Activated naive CD4-positive, alpha-beta T cell treated with anti-CD3 and anti-CD28 coated beads for 36 hours (primary cell): ENCODE data around the gene DNAH2. TPM values are rescaled to one million over a fixed set of nuclear protein-coding genes. Genes with fewer than 3 reads are reported as not detected.

Experiments
- CTCF ChIA-PET: fragments of 350-600 bp; sonication (Branson Sonifier 250); formaldehyde crosslinking; loops from one replicate; lab custom pipeline; 2021; ENCODE audit warnings: antibody characterized with exemption; lab: Charles Lee
- DNase-seq: peaks from one replicate; pipeline ENCODE4 v3.0.0-alpha.2; 2020
- H3K27ac Mint-ChIP-seq: one replicate; pipeline ENCODE4 v1.8.0; 2021; ENCODE audit warnings: mild to moderate bottlenecking, mixed read lengths
- H3K27me3 Mint-ChIP-seq: one replicate; pipeline ENCODE4 v1.8.0; 2021; ENCODE audit warnings: low read depth, mixed read lengths
- H3K36me3 Mint-ChIP-seq: one replicate; pipeline ENCODE4 v1.8.0; 2021; ENCODE audit warnings: low read depth, mixed read lengths
- H3K4me1 Mint-ChIP-seq: one replicate; pipeline ENCODE4 v1.8.0; 2021; ENCODE audit warnings: low read depth, mixed read lengths
- H3K4me3 Mint-ChIP-seq: one replicate; pipeline ENCODE4 v1.8.0; 2021; ENCODE audit warnings: mild to moderate bottlenecking, moderate library complexity, mixed read lengths
- H3K9me3 Mint-ChIP-seq: one replicate; pipeline ENCODE4 v1.8.0; 2021; ENCODE audit warnings: mixed read lengths
- intact Hi-C: fragments of 100-400 bp; cut with micrococcal nuclease; formaldehyde crosslinking; loops from one replicate; pipeline ENCODE4 v1.15.1; 2023
- total RNA-seq, 2 experiments: library from RNA; stranded (reverse); gene quantifications; one replicate each; pipeline ENCODE4 v1.2.3, GENCODE V29; 2021

The DNAH2 gene
- total RNA-seq, 2 experiments from 2014 or later, result not detected

GRCh38 chr17:7687072-7687907 is 30.3 kb upstream of the DNAH2 start, which contains the start of gene TP53:
TP53 (minus strand) TSS chr17:7687490; CDS start chr17:7676594, 10,896 bp downstream.
- CTCF ChIA-PET, result interaction anchor here (0.6 to 4.6 kb wide), 37 partner anchors 14 to 486 kb away, joined by 3 to 56 read pairs (median 4); partner anchors contain the start of genes ATP1B2, CD68, FXR2 and MPDU1
- H3K4me1 Mint-ChIP-seq, result peaks cover 35% of the 10 kb centered on the region
- H3K9me3 Mint-ChIP-seq, result no peaks in the 10 kb centered on the region
- peaks cover 32% of the 10 kb centered on the region for H3K36me3 Mint-ChIP-seq
- H3K27ac Mint-ChIP-seq, result peak within 1 kb of the TSS; percentile 99
- peak; percentile 94 for DNase-seq
- no peaks in the 10 kb centered on the region for H3K27me3 Mint-ChIP-seq
- H3K4me3 Mint-ChIP-seq, result peak within 1 kb of the TSS; percentile 89
- intact Hi-C loops, result loop anchor here (1.0 to 10.0 kb wide), 8 partner anchors 104 to 448 kb away; partner anchors contain the start of genes CTDNEP1, ELP5, MPDU1 and NEURL4

- Mint-ChIP-seq H3K36me3 (peaks cover 37% of the 10 kb centered on the region), H3K4me1 (peaks cover 33% of the 10 kb centered on the region), H3K27me3 (no peaks in the 10 kb centered on the region), H3K9me3 (no peaks in the 10 kb centered on the region), H3K27ac (peak within 1 kb of the TSS; percentile 99), H3K4me3 (peak within 1 kb of the TSS; percentile 89)
- intact Hi-C loops, result loop anchor here (1.0 to 10.0 kb wide), 14 partner anchors 56 to 449 kb away; partner anchors contain the start of genes CD68, CTDNEP1, ELP5 and MPDU1
- DNase-seq, result peak; percentile 98
- CTCF ChIA-PET, result interaction anchor here (0.5 to 4.6 kb wide), 36 partner anchors 9 to 432 kb away, joined by 3 to 56 read pairs (median 5); partner anchors contain the start of genes ATP1B2, CD68, FXR2 and MPDU1
Observed at GRCh38 chr17:7687908-7688807, 29.4 kb upstream of the DNAH2 start, which contains the start of gene WRAP53. WRAP53 (plus strand) TSS chr17:7688477; CDS start chr17:7688649, 172 bp downstream.

- DNase-seq, result no peak
- CTCF ChIA-PET, result interaction anchor here (0.5 to 4.6 kb wide), 14 partner anchors 10 to 430 kb away, joined by 3 to 56 read pairs (median 6); partner anchors contain the start of genes ATP1B2, FXR2, SENP3 and SHBG
- intact Hi-C loops, result loop anchor here (1.0 to 10.0 kb wide), 9 partner anchors 57 to 437 kb away; partner anchors contain the start of genes CD68, CTDNEP1, ELP5 and NAA38
- peaks cover 40% of the 10 kb centered on the region for H3K36me3 Mint-ChIP-seq
- peak overlapping the region; percentile 72 for H3K27ac Mint-ChIP-seq
- peak overlapping the region; percentile 89 for H3K4me3 Mint-ChIP-seq
- H3K27me3 Mint-ChIP-seq, result no peaks in the 10 kb centered on the region
- no peaks in the 10 kb centered on the region for H3K9me3 Mint-ChIP-seq
- peaks cover 29% of the 10 kb centered on the region for H3K4me1 Mint-ChIP-seq
Observed at GRCh38 chr17:7688808-7689316, 28.7 kb upstream of the DNAH2 start.

GRCh38 chr17:7695586-7695985 is 22.0 kb upstream of the DNAH2 start:
- Mint-ChIP-seq H3K27me3 (no peaks in the 10 kb centered on the region), H3K4me3 (no peak overlapping the region), H3K36me3 (peaks cover 39% of the 10 kb centered on the region), H3K27ac (no peak overlapping the region), H3K4me1 (peaks cover 1% of the 10 kb centered on the region), H3K9me3 (no peaks in the 10 kb centered on the region)
- no peak for DNase-seq
- CTCF ChIA-PET, result no interaction called here
- intact Hi-C loops, result no loop called here

GRCh38 chr17:7697828-7698588 is 19.5 kb upstream of the DNAH2 start:
- Mint-ChIP-seq H3K27me3 (no peaks in the 10 kb centered on the region), H3K9me3 (no peaks in the 10 kb centered on the region), H3K4me3 (no peak overlapping the region), H3K36me3 (peaks cover 51% of the 10 kb centered on the region), H3K4me1 (no peaks in the 10 kb centered on the region), H3K27ac (no peak overlapping the region)
- intact Hi-C loops, result no loop called here
- CTCF ChIA-PET, result no interaction called here
- no peak for DNase-seq

GRCh38 chr17:7700510-7700909 is 17.0 kb upstream of the DNAH2 start:
- peaks cover 15% of the 10 kb centered on the region for H3K27me3 Mint-ChIP-seq
- CTCF ChIA-PET, result interaction anchor here (0.6 to 2.4 kb wide), 2 partner anchors 12 to 215 kb away, joined by 5 to 8 read pairs; partner anchors contain the start of genes TP53 and WRAP53
- no peak overlapping the region for H3K27ac Mint-ChIP-seq
- peaks cover 7% of the 10 kb centered on the region for H3K4me1 Mint-ChIP-seq
- DNase-seq, result no peak
- H3K4me3 Mint-ChIP-seq, result no peak overlapping the region
- intact Hi-C loops, result no loop called here
- no peaks in the 10 kb centered on the region for H3K9me3 Mint-ChIP-seq
- H3K36me3 Mint-ChIP-seq, result peaks cover 43% of the 10 kb centered on the region

- no peak for DNase-seq
- intact Hi-C loops, result no loop called here
- Mint-ChIP-seq H3K36me3 (peaks cover 34% of the 10 kb centered on the region), H3K27ac (no peak overlapping the region), H3K27me3 (peaks cover 27% of the 10 kb centered on the region), H3K4me1 (peaks cover 11% of the 10 kb centered on the region), H3K9me3 (no peaks in the 10 kb centered on the region), H3K4me3 (no peak overlapping the region)
- CTCF ChIA-PET, result interaction anchor here (2.4 kb wide), 1 partner anchor 13 kb away, joined by 8 read pairs; the partner anchor contains the start of genes TP53 and WRAP53
Observed at GRCh38 chr17:7701681-7702080, 15.9 kb upstream of the DNAH2 start.

- H3K36me3 Mint-ChIP-seq, result peaks cover 32% of the 10 kb centered on the region
- H3K27ac Mint-ChIP-seq, result no peak overlapping the region
- intact Hi-C loops, result no loop called here
- H3K4me3 Mint-ChIP-seq, result no peak overlapping the region
- H3K9me3 Mint-ChIP-seq, result no peaks in the 10 kb centered on the region
- peaks cover 36% of the 10 kb centered on the region for H3K27me3 Mint-ChIP-seq
- no peak for DNase-seq
- peaks cover 11% of the 10 kb centered on the region for H3K4me1 Mint-ChIP-seq
- CTCF ChIA-PET, result interaction anchor here (2.4 kb wide), 1 partner anchor 14 kb away, joined by 8 read pairs; the partner anchor contains the start of genes TP53 and WRAP53
Observed at GRCh38 chr17:7702776-7703175, 14.8 kb upstream of the DNAH2 start.

- Mint-ChIP-seq H3K4me3 (no peak overlapping the region), H3K9me3 (no peaks in the 10 kb centered on the region), H3K27me3 (peaks cover 40% of the 10 kb centered on the region), H3K27ac (no peak overlapping the region), H3K4me1 (peaks cover 11% of the 10 kb centered on the region), H3K36me3 (peaks cover 26% of the 10 kb centered on the region)
- intact Hi-C loops, result no loop called here
- no peak for DNase-seq
- CTCF ChIA-PET, result interaction anchor here (0.7 to 1.0 kb wide), 3 partner anchors 10 to 407 kb away, joined by 3 to 5 read pairs (median 3); no protein-coding TSS in a partner anchor
Observed at GRCh38 chr17:7703584-7704479, 13.7 kb upstream of the DNAH2 start.

- intact Hi-C loops, result no loop called here
- H3K4me1 Mint-ChIP-seq, result peaks cover 11% of the 10 kb centered on the region
- DNase-seq, result peak; percentile 18
- H3K27ac Mint-ChIP-seq, result no peak within 1 kb of the TSS
- H3K4me3 Mint-ChIP-seq, result peak within 1 kb of the TSS; percentile 27
- H3K9me3 Mint-ChIP-seq, result no peaks in the 10 kb centered on the region
- CTCF ChIA-PET, result interaction anchor here (1.0 kb wide), 1 partner anchor 408 kb away, joined by 3 read pairs; no protein-coding TSS in a partner anchor
- H3K27me3 Mint-ChIP-seq, result peaks cover 44% of the 10 kb centered on the region
- peaks cover 26% of the 10 kb centered on the region for H3K36me3 Mint-ChIP-seq
Observed at GRCh38 chr17:7704601-7705268, 12.8 kb upstream of the DNAH2 start, which contains the start of gene EFNB3. EFNB3 (plus strand) TSS chr17:7705202; CDS start chr17:7705599, 397 bp downstream.
